Right lobe of liver (tissue), 6 donors: ENCODE data around the gene MYL9. TPM values are rescaled to one million over a fixed set of nuclear protein-coding genes. Genes with fewer than 3 reads are reported as not detected.

Experiments used
- ATAC-seq, 4 donors: fragments of 200-7000 bp; cut with Tn5 transposase; one replicate each; pipeline ENCODE4 v1.9.1; 2020; ENCODE audit warnings: mild to moderate bottlenecking in 4 of 4, moderate library complexity in 4 of 4
- DNase-seq, 3 donors: peaks; one replicate each; pipeline ENCODE4 v3.0.0-alpha.2; 2020
- H3K27ac ChIP-seq, 3 donors: fragments of 200-600 bp; one replicate each; pipeline ENCODE4 v1.8.0; 2022
- H3K27me3 ChIP-seq, 2 donors: fragments of 200-600 bp; one replicate each; pipeline ENCODE4 v1.8.0; 2022
- H3K36me3 ChIP-seq, 4 donors: fragments of 200-600 bp; sonication (generic) in 1 of 4; one replicate each; pipeline versions ENCODE4 v1.5.1 to v1.8.0; 2017 to 2022; ENCODE audit warnings: control low read depth in 1 of 4
- H3K4me1 ChIP-seq, 4 donors: fragments of 200-600 bp; sonication (generic) in 1 of 4; one replicate each; pipeline versions ENCODE4 v1.5.1 to v1.8.0; 2017 to 2022; ENCODE audit warnings: control low read depth in 1 of 4
- H3K4me3 ChIP-seq, 3 donors: fragments of 200-600 bp; one replicate each; pipeline ENCODE4 v1.8.0; 2022
- H3K9me3 ChIP-seq, 4 donors: fragments of 200-600 bp; sonication (generic) in 1 of 4; one replicate each; pipeline versions ENCODE4 v1.5.1 to v1.8.0; 2017 to 2022; ENCODE audit warnings: control low read depth in 1 of 4
- CTCF ChIP-seq, 4 donors: fragments of 200-600 bp in 3 of 4; fragments of 450-650 bp in 1 of 4; IDR thresholded peaks; one replicate each; pipeline versions ENCODE4 v1.5.1 to v1.8.0; 2016 to 2022; ENCODE audit warnings: antibody characterized with exemption in 4 of 4, mild to moderate bottlenecking in 2 of 4
- POLR2A ChIP-seq: fragments of 450-650 bp; IDR thresholded peaks from one replicate; pipeline ENCODE4 v1.6.1; 2017; ENCODE audit warnings: antibody characterized with exemption, mild to moderate bottlenecking
- WGBS: methylation state at CpG from one replicate; pipeline ENCODE4 v1.1.6; 2018; ENCODE audit warnings: low coverage, low lambda C conversion rate; ENCODE audit not compliant: insufficient coverage; ENCODE audit errors: missing lambda C conversion rate; 5-methylcytosine and 5-hydroxymethylcytosine counted together
- intact Hi-C, 2 donors: fragments of 100-400 bp; cut with DNase I; formaldehyde crosslinking; loops; one replicate each; pipeline versions ENCODE4 v1.11.2 to v1.14.1; 2022
- total RNA-seq, 6 experiments: library from RNA; depleted of rRNA in 2 of 6; stranded (reverse); fragments of >200 nt in 2 of 6; fragmentation: NEBNext Ultra II Directional in 3 of 6; extraction: Animal tissue kit (Norgen Biotek cat#: 25700) in 3 of 6; gene quantifications; one replicate each; pipeline versions ENCODE4 v1.1.0 to v1.2.4, GENCODE V29; 2016 to 2023
- donor health status: DM: no; HTN: yes; CAD: no.
- donor health status: DM: no; HTN: no; CAD: no.
- donor health status: DM: no; HTN: no; CAD: no.
- donor health status: DM: no; HTN: yes; CAD: no.
- donor health status: DM: no; HTN: yes; CAD: no.

Gene MYL9
- total RNA-seq, 6 experiments from 2014 or later: 7.7 to 44.2 (median 18.1) TPM

- Histone ChIP-seq H3K4me1 (peaks cover 0 to 19% (median 4%) of the 10 kb centered on the region in 4 donors), H3K27ac (no peak overlapping the region), H3K9me3 (no peaks in the 10 kb centered on the region), H3K4me3 (no peak overlapping the region), H3K27me3 (no peaks in the 10 kb centered on the region), H3K36me3 (peaks cover 0 to 22% (median 8%) of the 10 kb centered on the region in 4 donors)
- no peak for TF ChIP-seq POLR2A
- no peak for TF ChIP-seq CTCF (IDR thresholded peaks at IDR 0.05)
- intact Hi-C loops: no loop called here
- WGBS: 100% methylated on average over 1 of the region's 15 CpGs
- ATAC-seq (no peak), DNase-seq (no peak)
Observed at GRCh38 chr20:36578356-36579041, 37.2 kb downstream of the MYL9 start.

GRCh38 chr20:36579996-36580545 lies 38.8 kb downstream of the MYL9 start:
- intact Hi-C loops: no loop called here
- no peak overlapping the region for H3K27ac ChIP-seq
- WGBS: 100% methylated on average over 2 of the region's 2 CpGs
- TF ChIP-seq CTCF (IDR thresholded peaks at IDR 0.05): no peak
- no peak for TF ChIP-seq POLR2A
- no peak for DNase-seq
- H3K4me3 ChIP-seq: no peak overlapping the region
- H3K36me3 ChIP-seq: peaks cover 0 to 22% (median 8%) of the 10 kb centered on the region in 4 donors
- no peak for ATAC-seq
- no peaks in the 10 kb centered on the region for H3K27me3 ChIP-seq
- peaks cover 0 to 13% (median 4%) of the 10 kb centered on the region in 4 donors for H3K4me1 ChIP-seq
- no peaks in the 10 kb centered on the region for H3K9me3 ChIP-seq

- Histone ChIP-seq H3K4me3 (no peak overlapping the region), H3K4me1 (no peaks in the 10 kb centered on the region), H3K36me3 (peaks cover 0 to 22% (median 8%) of the 10 kb centered on the region in 4 donors), H3K9me3 (no peaks in the 10 kb centered on the region), H3K27ac (no peak overlapping the region), H3K27me3 (no peaks in the 10 kb centered on the region)
- no peak for DNase-seq
- TF ChIP-seq CTCF (IDR thresholded peaks at IDR 0.05) (no peak), POLR2A (no peak)
- 80% methylated on average over 2 of the region's 4 CpGs for WGBS
- no peak for ATAC-seq
- intact Hi-C loops: no loop called here
Observed at GRCh38 chr20:36582322-36582721, 41.0 kb downstream of the MYL9 start.

GRCh38 chr20:36582821-36583220 lies 41.5 kb downstream of the MYL9 start:
- H3K36me3 ChIP-seq: peaks cover 0 to 22% (median 8%) of the 10 kb centered on the region in 4 donors
- 79% methylated on average over 3 of the region's 4 CpGs for WGBS
- TF ChIP-seq CTCF (IDR thresholded peaks at IDR 0.05): no peak
- no peak for TF ChIP-seq POLR2A
- H3K27me3 ChIP-seq: no peaks in the 10 kb centered on the region
- H3K9me3 ChIP-seq: no peaks in the 10 kb centered on the region
- ATAC-seq (no peak), DNase-seq (no peak)
- no peaks in the 10 kb centered on the region for H3K4me1 ChIP-seq
- H3K4me3 ChIP-seq: no peak overlapping the region
- no peak overlapping the region for H3K27ac ChIP-seq
- intact Hi-C loops: no loop called here
